HG02938 (cell line): Measurements from ENCODE around the gene GAMT.

ENCODE experiments used
- ATAC-seq: cut with Tn5 transposase; IDR thresholded peaks from one replicate; pipeline ENCODE4 v1.9.1; 2021; ENCODE audit warnings: mild to moderate bottlenecking, moderate library complexity; ENCODE audit not compliant: unreplicated experiment

The GAMT gene

GRCh38 chr19:1349211-1349610 lies 52.1 kb downstream of the GAMT start:
- ATAC-seq, result no peak
